Measurements from ENCODE around the gene DYSF. TPM values are rescaled to one million over a fixed set of nuclear protein-coding genes. Genes with fewer than 3 reads are reported as not detected.
A peak's percentile ranks its signal among the peaks of the same experiment; 100 is the strongest.

DYSF gene
- total RNA-seq, 1 experiment from 2014 or later = 0.31 TPM

DNA sequence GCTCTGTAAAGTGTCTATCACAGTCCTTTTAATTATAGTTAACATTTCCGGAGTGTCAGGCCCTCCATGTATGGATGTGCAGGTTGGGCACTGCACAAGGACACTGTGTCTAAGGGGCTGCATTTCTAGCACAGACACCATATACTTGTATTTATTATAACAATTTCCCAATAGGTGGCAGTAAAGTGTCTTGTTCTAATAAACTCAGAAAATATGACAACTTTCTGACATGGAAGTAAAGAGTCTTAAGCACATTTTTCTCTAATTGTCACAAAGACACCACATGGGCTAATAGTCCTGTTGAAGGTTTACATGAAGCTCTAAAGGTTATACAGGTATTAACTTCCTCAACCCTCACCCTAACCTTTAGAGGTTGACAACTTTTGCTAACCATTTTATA is 156.6 kb downstream of the DYSF start:
- ChIA-PET CTCF (interaction anchor here (0.6 to 0.7 kb wide), 4 partner anchors 51 to 540 kb away, joined by 3 to 11 read pairs (median 5); no protein-coding TSS in a partner anchor), POLR2A (no interaction called here)
- H3K4me1 ChIP-seq (ENCODE audit: control insufficient read depth, insufficient read depth, low read length) = no peaks in the 10 kb centered on the region
- no peak overlapping the region for H3K27ac ChIP-seq (ENCODE audit: low read length)
- H3K4me3 ChIP-seq (ENCODE audit: low read depth in 2 of 2, low read length in 2 of 2) = no peak overlapping the region
- peak; percentile 27 for DNase-seq (ENCODE audit: low read depth, low spot score)
- peak; percentile 78 for ATAC-seq
- intact Hi-C loops (cut with micrococcal nuclease; ENCODE audit: unreplicated experiment) = no loop called here
- BruUV-seq (replicated peaks) = no TSS peak
- TF ChIP-seq SIN3A (IDR thresholded peaks at IDR 0.05; ENCODE audit: borderline replicate concordance, insufficient read depth, low read depth, low read length) = no peak
- TF ChIP-seq, protein P1, sequence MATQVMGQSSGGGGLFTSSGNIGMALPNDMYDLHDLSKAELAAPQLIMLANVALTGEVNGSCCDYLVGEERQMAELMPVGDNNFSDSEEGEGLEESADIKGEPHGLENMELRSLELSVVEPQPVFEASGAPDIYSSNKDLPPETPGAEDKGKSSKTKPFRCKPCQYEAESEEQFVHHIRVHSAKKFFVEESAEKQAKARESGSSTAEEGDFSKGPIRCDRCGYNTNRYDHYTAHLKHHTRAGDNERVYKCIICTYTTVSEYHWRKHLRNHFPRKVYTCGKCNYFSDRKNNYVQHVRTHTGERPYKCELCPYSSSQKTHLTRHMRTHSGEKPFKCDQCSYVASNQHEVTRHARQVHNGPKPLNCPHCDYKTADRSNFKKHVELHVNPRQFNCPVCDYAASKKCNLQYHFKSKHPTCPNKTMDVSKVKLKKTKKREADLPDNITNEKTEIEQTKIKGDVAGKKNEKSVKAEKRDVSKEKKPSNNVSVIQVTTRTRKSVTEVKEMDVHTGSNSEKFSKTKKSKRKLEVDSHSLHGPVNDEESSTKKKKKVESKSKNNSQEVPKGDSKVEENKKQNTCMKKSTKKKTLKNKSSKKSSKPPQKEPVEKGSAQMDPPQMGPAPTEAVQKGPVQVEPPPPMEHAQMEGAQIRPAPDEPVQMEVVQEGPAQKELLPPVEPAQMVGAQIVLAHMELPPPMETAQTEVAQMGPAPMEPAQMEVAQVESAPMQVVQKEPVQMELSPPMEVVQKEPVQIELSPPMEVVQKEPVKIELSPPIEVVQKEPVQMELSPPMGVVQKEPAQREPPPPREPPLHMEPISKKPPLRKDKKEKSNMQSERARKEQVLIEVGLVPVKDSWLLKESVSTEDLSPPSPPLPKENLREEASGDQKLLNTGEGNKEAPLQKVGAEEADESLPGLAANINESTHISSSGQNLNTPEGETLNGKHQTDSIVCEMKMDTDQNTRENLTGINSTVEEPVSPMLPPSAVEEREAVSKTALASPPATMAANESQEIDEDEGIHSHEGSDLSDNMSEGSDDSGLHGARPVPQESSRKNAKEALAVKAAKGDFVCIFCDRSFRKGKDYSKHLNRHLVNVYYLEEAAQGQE (IDR thresholded peaks at IDR 0.05; ENCODE audit: insufficient read depth in 1 of 2, low read depth in 2 of 2, low read length in 1 of 2) = no peak
- no peak for TF ChIP-seq TCF7L2 (IDR thresholded peaks at IDR 0.05; ENCODE audit: low read depth, low read length)
- TF ChIP-seq CTCF (IDR thresholded peaks at IDR 0.05) = no peak
- no peak for TF ChIP-seq POLR2AphosphoS5 (IDR thresholded peaks at IDR 0.05; ENCODE audit: low read depth, low read length)
- H3K27me3 ChIP-seq (ENCODE audit: control insufficient read depth, insufficient read depth, low read length) = peaks cover 2% of the 10 kb centered on the region; the same call in 1 of the 2 replicates
- in situ Hi-C loops (cut with HindIII; ENCODE audit: low pct_unique_long_range_greater_than_20kb, low sequenced_read_pairs) = no loop called here
- H3K9me3 ChIP-seq (ENCODE audit: control insufficient read depth, insufficient read depth, low read depth, low read length) = no peaks in the 10 kb centered on the region
- H3K36me3 ChIP-seq (ENCODE audit: control insufficient read depth, insufficient read depth, low read length) = no peaks in the 10 kb centered on the region

GRCh38 chr2:71610671-71611070 is 157.3 kb downstream of the DYSF start:
- no TSS peak for BruUV-seq (replicated peaks)
- no peak overlapping the region for H3K27ac ChIP-seq (ENCODE audit: low read length)
- ChIA-PET POLR2A (no interaction called here), CTCF (interaction anchor here (0.6 to 0.7 kb wide), 4 partner anchors 50 to 540 kb away, joined by 3 to 11 read pairs (median 5); no protein-coding TSS in a partner anchor)
- ATAC-seq (no peak), DNase-seq (ENCODE audit: low read depth, low spot score) (no peak)
- intact Hi-C loops (cut with micrococcal nuclease; ENCODE audit: unreplicated experiment) = no loop called here
- no peaks in the 10 kb centered on the region for H3K9me3 ChIP-seq (ENCODE audit: control insufficient read depth, insufficient read depth, low read depth, low read length)
- no peaks in the 10 kb centered on the region for H3K4me1 ChIP-seq (ENCODE audit: control insufficient read depth, insufficient read depth, low read length)
- no peaks in the 10 kb centered on the region for H3K36me3 ChIP-seq (ENCODE audit: control insufficient read depth, insufficient read depth, low read length)
- peaks cover 2% of the 10 kb centered on the region; the same call in 1 of the 2 replicates for H3K27me3 ChIP-seq (ENCODE audit: control insufficient read depth, insufficient read depth, low read length)
- H3K4me3 ChIP-seq (ENCODE audit: low read depth in 2 of 2, low read length in 2 of 2) = no peak overlapping the region
- TF ChIP-seq, protein P1 (IDR thresholded peaks at IDR 0.05; ENCODE audit: insufficient read depth in 1 of 2, low read depth in 2 of 2, low read length in 1 of 2) = no peak
- TF ChIP-seq CTCF (IDR thresholded peaks at IDR 0.05) = no peak
- no peak for TF ChIP-seq POLR2AphosphoS5 (IDR thresholded peaks at IDR 0.05; ENCODE audit: low read depth, low read length)
- TF ChIP-seq TCF7L2 (IDR thresholded peaks at IDR 0.05; ENCODE audit: low read depth, low read length) = no peak
- TF ChIP-seq SIN3A (IDR thresholded peaks at IDR 0.05; ENCODE audit: borderline replicate concordance, insufficient read depth, low read depth, low read length) = no peak
- in situ Hi-C loops (cut with HindIII; ENCODE audit: low pct_unique_long_range_greater_than_20kb, low sequenced_read_pairs) = no loop called here
